Mucosa of rectum (tissue), 2 donors: ENCODE results near the gene SCUBE2.

Source experiments
- H3K27ac ChIP-seq, 2 donors: one replicate each; pipeline ENCODE4 v1.7.0; 2013; ENCODE audit warnings: inconsistent platforms in 2 of 2, low read depth in 2 of 2, low read length in 2 of 2
- H3K27me3 ChIP-seq, 2 donors: one replicate each; pipeline ENCODE4 v1.7.0; 2013; ENCODE audit warnings: low read length in 2 of 2; ENCODE audit not compliant: control insufficient read depth in 2 of 2, insufficient read depth in 2 of 2
- H3K36me3 ChIP-seq, 2 donors: one replicate each; pipeline ENCODE4 v1.7.0; 2013; ENCODE audit warnings: low read length in 2 of 2; ENCODE audit not compliant: control insufficient read depth in 2 of 2, insufficient read depth in 2 of 2
- H3K4me1 ChIP-seq, 2 donors: one replicate each; pipeline ENCODE4 v1.7.0; 2013; ENCODE audit warnings: low read length in 2 of 2, mild to moderate bottlenecking in 1 of 2; ENCODE audit not compliant: control insufficient read depth in 2 of 2, insufficient read depth in 2 of 2
- H3K4me3 ChIP-seq, 2 donors: one replicate each; pipeline ENCODE4 v1.7.0; 2013; ENCODE audit warnings: low read length in 2 of 2
- H3K9ac ChIP-seq, 2 donors: one replicate each; pipeline ENCODE4 v1.7.0; 2013; ENCODE audit warnings: low read length in 2 of 2, low read depth in 1 of 2, mild to moderate bottlenecking in 1 of 2
- H3K9me3 ChIP-seq, 2 donors: one replicate each; pipeline ENCODE4 v1.7.0; 2013; ENCODE audit warnings: low read length in 2 of 2; ENCODE audit not compliant: control insufficient read depth in 2 of 2
- donor health status: healthy.
- donor health status: Normal muscosa, but diverticular disease.

The SCUBE2 gene

DNA sequence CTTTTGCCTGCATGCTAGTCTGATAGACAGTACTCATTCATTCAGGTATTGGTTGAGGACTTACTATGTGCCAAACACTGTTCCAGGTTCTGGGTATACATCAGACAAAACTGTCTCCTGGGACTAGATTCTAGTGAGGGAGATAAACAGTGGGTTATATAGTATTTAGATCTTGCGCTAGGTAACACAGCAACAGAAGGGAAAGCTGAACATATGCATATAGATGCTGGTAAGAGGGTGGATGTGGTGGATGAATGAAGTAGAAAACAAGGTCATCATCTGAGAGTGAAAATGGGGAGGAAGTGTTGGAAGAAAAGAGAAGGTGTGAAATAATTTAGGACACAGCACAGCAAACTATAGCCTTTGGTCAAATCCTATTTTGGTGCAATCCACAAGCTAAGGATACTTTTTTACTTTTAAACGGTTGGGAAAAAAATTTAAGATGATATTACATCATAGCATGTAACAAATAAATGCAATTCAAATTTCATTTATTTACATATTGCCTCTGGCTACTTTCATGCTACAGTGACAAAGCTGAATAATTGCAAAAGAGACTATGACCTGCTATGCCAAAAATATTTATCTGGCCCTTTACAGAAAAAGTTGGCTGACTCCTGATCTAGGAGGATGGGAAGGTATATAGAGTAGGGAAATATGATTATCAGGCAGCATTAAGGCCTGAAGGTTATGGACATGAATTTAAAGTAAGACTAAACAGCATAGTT is 120.0 kb downstream of the SCUBE2 start:
- H3K9ac ChIP-seq, result no peak overlapping the region
- no peak overlapping the region for H3K27ac ChIP-seq
- H3K4me3 ChIP-seq, result no peak overlapping the region
- H3K27me3 ChIP-seq, result no peaks in the 10 kb centered on the region
- H3K4me1 ChIP-seq, result no peaks in the 10 kb centered on the region
- no peaks in the 10 kb centered on the region for H3K9me3 ChIP-seq
- H3K36me3 ChIP-seq, result no peaks in the 10 kb centered on the region
